Measurements from ENCODE around the gene INPP5D.
"Not testable (repeated sequence)": the region's sequence is repeated elsewhere in the genome, so short reads cannot be mapped to it uniquely, and the experiment has no call there.

The INPP5D gene

DNA sequence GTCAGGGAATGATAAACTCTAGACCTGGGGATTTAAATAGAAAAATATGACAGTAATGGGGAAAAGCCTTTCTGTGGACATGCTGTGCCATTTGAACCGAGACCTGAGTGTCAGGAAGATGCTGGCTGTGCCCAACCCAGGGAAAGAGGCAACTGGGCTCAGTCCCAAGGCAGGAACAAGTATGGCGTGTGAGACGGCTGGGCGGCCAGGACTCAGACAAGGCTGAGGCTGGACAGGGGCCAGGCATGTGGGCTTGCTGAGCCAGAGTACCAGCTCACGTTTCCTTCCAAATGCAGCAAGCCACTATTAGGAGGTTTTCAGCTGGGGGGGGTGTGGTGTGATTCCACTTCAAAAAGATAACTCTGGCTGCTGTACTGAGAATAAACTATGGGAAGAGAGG lies 92.4 kb downstream of the INPP5D start:
- no peaks in the 10 kb centered on the region for H3K27me3 ChIP-seq (ENCODE audit: insufficient read depth, low read depth, severe bottlenecking)
- no peak for DNase-seq
- H3K36me3 ChIP-seq: peaks cover 5% of the 10 kb centered on the region
- TF ChIP-seq, protein P1, sequence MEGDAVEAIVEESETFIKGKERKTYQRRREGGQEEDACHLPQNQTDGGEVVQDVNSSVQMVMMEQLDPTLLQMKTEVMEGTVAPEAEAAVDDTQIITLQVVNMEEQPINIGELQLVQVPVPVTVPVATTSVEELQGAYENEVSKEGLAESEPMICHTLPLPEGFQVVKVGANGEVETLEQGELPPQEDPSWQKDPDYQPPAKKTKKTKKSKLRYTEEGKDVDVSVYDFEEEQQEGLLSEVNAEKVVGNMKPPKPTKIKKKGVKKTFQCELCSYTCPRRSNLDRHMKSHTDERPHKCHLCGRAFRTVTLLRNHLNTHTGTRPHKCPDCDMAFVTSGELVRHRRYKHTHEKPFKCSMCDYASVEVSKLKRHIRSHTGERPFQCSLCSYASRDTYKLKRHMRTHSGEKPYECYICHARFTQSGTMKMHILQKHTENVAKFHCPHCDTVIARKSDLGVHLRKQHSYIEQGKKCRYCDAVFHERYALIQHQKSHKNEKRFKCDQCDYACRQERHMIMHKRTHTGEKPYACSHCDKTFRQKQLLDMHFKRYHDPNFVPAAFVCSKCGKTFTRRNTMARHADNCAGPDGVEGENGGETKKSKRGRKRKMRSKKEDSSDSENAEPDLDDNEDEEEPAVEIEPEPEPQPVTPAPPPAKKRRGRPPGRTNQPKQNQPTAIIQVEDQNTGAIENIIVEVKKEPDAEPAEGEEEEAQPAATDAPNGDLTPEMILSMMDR (IDR thresholded peaks at IDR 0.05; ENCODE audit: low read depth, low read length): no peak
- no peak overlapping the region for H3K4me3 ChIP-seq (ENCODE audit: low read depth, low read length)
- no peak overlapping the region for H3K27ac ChIP-seq
- no peaks in the 10 kb centered on the region for H3K9me3 ChIP-seq (ENCODE audit: severe bottlenecking)

DNA sequence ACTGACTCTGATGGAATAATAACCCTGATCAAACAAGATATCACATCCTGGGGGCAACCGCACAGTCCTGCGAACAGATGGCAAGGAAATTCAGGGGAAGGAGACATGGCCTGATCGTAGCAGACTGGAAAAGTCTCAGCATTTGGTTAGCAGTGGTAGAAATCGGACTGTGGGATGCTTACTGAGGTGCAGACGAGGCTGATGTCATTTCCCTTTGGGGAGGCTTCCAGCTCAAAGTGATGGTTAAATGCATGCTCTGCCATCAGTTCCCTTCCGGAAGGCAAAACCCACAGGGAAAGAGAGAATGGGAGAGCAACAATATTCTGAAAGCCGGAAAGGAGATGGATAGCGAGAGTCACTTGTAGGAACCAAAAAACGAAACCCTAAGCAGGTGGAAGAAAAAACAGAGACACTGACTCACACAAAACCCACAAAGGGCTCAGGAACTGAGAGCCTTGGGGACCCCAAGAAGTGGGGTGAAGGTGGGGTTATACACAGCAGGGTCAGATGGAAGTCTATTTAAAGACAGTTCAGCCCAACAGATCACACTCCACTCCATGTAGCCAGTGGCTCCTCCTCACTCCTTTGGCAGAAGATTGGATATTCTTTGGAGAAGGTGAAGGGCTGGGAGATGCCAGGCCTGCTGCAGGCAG lies 93.1 kb downstream of the INPP5D start:
- Histone ChIP-seq H3K36me3 (peaks cover 5% of the 10 kb centered on the region), H3K27me3 (ENCODE audit: insufficient read depth, low read depth, severe bottlenecking) (no peaks in the 10 kb centered on the region), H3K4me3 (ENCODE audit: low read depth, low read length) (no peak overlapping the region), H3K9me3 (ENCODE audit: severe bottlenecking) (no peaks in the 10 kb centered on the region), H3K27ac (no peak overlapping the region)
- TF ChIP-seq, protein P1 (IDR thresholded peaks at IDR 0.05; ENCODE audit: low read depth, low read length): no peak
- DNase-seq: no peak

DNA sequence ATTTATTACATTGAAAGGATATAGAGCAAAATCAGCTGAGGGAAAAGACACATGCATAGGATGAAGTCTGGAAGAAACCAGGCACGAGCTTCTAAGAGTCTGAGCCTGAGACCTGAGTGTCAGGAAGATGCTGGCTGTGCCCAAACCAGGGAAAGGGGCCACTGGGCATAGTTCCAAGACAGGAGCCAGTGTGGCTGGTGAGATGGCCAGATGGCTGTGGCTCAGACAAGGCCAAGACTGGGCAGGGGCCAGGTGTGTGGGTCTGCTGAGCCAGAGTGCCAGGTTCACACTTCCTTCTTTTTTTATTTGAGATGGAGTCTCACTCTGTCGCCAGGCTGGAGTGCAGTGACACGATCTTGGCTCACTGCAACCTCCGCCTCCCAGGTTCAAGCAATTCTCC lies 95.9 kb downstream of the INPP5D start:
- no peaks in the 10 kb centered on the region for H3K36me3 ChIP-seq
- no peaks in the 10 kb centered on the region for H3K9me3 ChIP-seq (ENCODE audit: severe bottlenecking)
- TF ChIP-seq, protein P1 (IDR thresholded peaks at IDR 0.05; ENCODE audit: low read depth, low read length): no peak
- no peak overlapping the region for H3K4me3 ChIP-seq (ENCODE audit: low read depth, low read length)
- H3K27me3 ChIP-seq (ENCODE audit: insufficient read depth, low read depth, severe bottlenecking): no peaks in the 10 kb centered on the region
- no peak for DNase-seq
- H3K27ac ChIP-seq: no peak overlapping the region

DNA sequence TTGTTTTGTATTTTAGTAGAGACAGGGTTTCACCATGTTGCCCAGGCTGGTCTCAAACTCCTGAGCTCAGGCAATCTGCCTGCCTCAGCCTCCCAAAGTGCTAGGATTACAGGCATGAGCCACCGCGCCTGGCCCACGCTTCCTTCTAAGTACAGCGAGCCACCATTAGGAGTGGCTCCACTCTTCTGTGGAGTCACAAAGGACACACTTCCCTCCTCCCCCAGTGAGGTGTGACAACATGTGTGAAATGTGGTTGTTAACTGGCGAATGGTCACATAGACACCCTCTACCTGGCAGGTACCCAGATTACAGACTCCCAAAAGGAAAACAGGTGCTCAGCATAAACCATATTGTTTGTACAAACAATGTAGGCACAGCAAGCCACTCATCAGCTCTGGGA lies 96.3 kb downstream of the INPP5D start:
- H3K36me3 ChIP-seq; H3K27me3 ChIP-seq (ENCODE audit: insufficient read depth, low read depth, severe bottlenecking); H3K27ac ChIP-seq; H3K4me3 ChIP-seq (ENCODE audit: low read depth, low read length); H3K9me3 ChIP-seq (ENCODE audit: severe bottlenecking); DNase-seq: not testable (repeated sequence)

DNA sequence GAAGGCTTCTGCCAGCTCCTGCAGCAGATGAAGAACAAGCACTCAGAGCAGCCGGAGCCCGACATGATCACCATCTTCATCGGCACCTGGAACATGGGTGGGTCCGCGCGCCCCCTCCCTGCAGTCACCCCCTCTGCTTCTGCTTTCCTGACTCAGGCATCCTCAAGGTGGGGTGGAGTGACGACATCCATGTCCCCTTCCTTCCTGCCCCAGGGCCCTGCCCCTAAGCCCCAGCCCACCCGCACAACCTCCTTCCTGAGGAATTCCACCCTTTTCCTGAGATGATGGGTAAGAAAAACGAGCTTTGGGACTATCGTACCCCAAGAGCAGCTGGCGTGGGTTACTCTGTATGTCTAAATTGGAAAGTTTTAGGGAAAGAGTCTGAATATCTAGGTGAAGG lies 101.6 kb downstream of the INPP5D start:
- Histone ChIP-seq H3K9me3 (ENCODE audit: severe bottlenecking) (no peaks in the 10 kb centered on the region), H3K27me3 (ENCODE audit: insufficient read depth, low read depth, severe bottlenecking) (no peaks in the 10 kb centered on the region), H3K27ac (no peak overlapping the region), H3K36me3 (peaks cover 3% of the 10 kb centered on the region; the same call in 1 of the 2 replicates), H3K4me3 (ENCODE audit: low read depth, low read length) (no peak overlapping the region)
- TF ChIP-seq, protein P1 (IDR thresholded peaks at IDR 0.05; ENCODE audit: low read depth, low read length): no peak
- no peak for DNase-seq

DNA sequence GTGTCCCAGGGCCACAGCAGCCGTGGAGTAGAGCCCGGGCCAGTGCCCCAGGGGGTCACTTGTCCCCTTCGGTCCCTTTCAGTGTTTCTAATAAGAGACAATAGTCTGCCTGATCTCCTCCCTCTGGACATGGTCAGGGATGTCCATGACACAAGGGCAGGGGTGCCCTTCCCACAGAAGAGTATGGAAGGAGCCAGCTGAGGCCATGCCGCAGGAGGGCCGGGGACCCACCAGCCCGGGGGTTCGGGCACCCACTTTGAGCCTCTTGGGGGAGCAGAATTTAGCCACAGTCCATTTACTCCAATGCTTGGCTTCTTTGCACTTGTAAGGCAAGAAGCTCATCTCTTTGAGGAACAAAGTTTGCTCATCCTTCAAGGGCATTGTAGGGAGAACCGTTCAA lies 102.6 kb downstream of the INPP5D start:
- Histone ChIP-seq H3K9me3 (ENCODE audit: severe bottlenecking) (no peaks in the 10 kb centered on the region), H3K4me3 (ENCODE audit: low read depth, low read length) (no peak overlapping the region), H3K36me3 (peaks cover 3% of the 10 kb centered on the region; the same call in 1 of the 2 replicates), H3K27ac (no peak overlapping the region), H3K27me3 (ENCODE audit: insufficient read depth, low read depth, severe bottlenecking) (no peaks in the 10 kb centered on the region)
- DNase-seq: no peak
- TF ChIP-seq, protein P1 (IDR thresholded peaks at IDR 0.05; ENCODE audit: low read depth, low read length): no peak

Data from WERI-Rb-1 (cell line).